ENCODE results near the gene JAG2. TPM values are rescaled to one million over a fixed set of nuclear protein-coding genes. Genes with fewer than 3 reads are reported as not detected.
A peak's percentile ranks its signal among the peaks of the same experiment; 100 is the strongest.

The JAG2 gene
- total RNA-seq, 4 donors from 2014 or later = 20.7 to 29.4 (median 23.3) TPM

GRCh38 chr14:105184461-105184860 lies 15.9 kb upstream of the JAG2 start:
- no peak for DNase-seq
- Histone ChIP-seq H3K4me3 (no peak overlapping the region), H3K36me3 (no peaks in the 10 kb centered on the region), H3K27ac (no peak overlapping the region), H3K27me3 (peaks cover 0 to 64% (median 0%) of the 10 kb centered on the region in 4 donors), H3K9me3 (peaks cover 0 to 10% (median 5%) of the 10 kb centered on the region in 3 donors), H3K4me1 (peaks cover 24 to 34% (median 26%) of the 10 kb centered on the region in 3 donors)
- TF ChIP-seq POLR2A (IDR thresholded peaks at IDR 0.05) = no peak
- no peak for TF ChIP-seq CTCF (IDR thresholded peaks at IDR 0.05)
- WGBS, 2 donors = 76 to 83% methylated on average over 3 to 7 of the region's 9 CpGs
- intact Hi-C loops (cut with DNase I) = no loop called here

GRCh38 chr14:105182296-105183020 lies 13.9 kb upstream of the JAG2 start:
- no peak for DNase-seq
- H3K4me1 ChIP-seq = peaks cover 24 to 40% (median 26%) of the 10 kb centered on the region in 3 donors
- peak overlapping the region in 2 of 4 donors; percentile 19 to 86 for H3K27ac ChIP-seq
- no peaks in the 10 kb centered on the region for H3K36me3 ChIP-seq
- no peak for TF ChIP-seq POLR2A (IDR thresholded peaks at IDR 0.05)
- no peak for TF ChIP-seq CTCF (IDR thresholded peaks at IDR 0.05)
- H3K4me3 ChIP-seq = no peak overlapping the region
- intact Hi-C loops (cut with DNase I) = no loop called here
- peaks cover 0 to 53% (median 0%) of the 10 kb centered on the region in 4 donors for H3K27me3 ChIP-seq
- H3K9me3 ChIP-seq = no peaks in the 10 kb centered on the region
- 63% methylated on average over 16 of the region's 25 CpGs; no CpG with 5 or more reads in 1 of the 2 donors for WGBS, 2 donors

- H3K9me3 ChIP-seq = no peaks in the 10 kb centered on the region
- TF ChIP-seq POLR2A (IDR thresholded peaks at IDR 0.05) (no peak), CTCF (IDR thresholded peaks at IDR 0.05) (no peak)
- peaks cover 0 to 55% (median 0%) of the 10 kb centered on the region in 4 donors for H3K27me3 ChIP-seq
- peak overlapping the region; percentile 3 to 86 (median 50) for H3K27ac ChIP-seq
- intact Hi-C loops (cut with DNase I) = no loop called here
- 37 to 49% methylated on average over 6 to 11 of the region's 21 CpGs for WGBS, 2 donors
- H3K4me1 ChIP-seq = peaks cover 24 to 43% (median 26%) of the 10 kb centered on the region in 3 donors
- no peak for DNase-seq
- H3K4me3 ChIP-seq = peak overlapping the region; percentile 41 to 82 (median 58)
- H3K36me3 ChIP-seq = no peaks in the 10 kb centered on the region
Observed at GRCh38 chr14:105181549-105182295, 13.1 kb upstream of the JAG2 start.

GRCh38 chr14:105180592-105181548 lies 12.3 kb upstream of the JAG2 start, which contains the start of gene NUDT14:
Gene NUDT14 (minus strand): TSS chr14:105181312. CDS start chr14:105181209, 103 bp downstream.
- peak within 1 kb of the TSS; percentile 41 to 82 (median 58) for H3K4me3 ChIP-seq
- intact Hi-C loops (cut with DNase I) = no loop called here

More at GRCh38 chr14:105180592-105181548, 12.3 kb upstream of the JAG2 start, which contains the start of gene NUDT14:
- Histone ChIP-seq H3K36me3 (no peaks in the 10 kb centered on the region), H3K27ac (peak within 1 kb of the TSS; percentile 58 to 86 (median 81)), H3K4me1 (peaks cover 26 to 51% (median 29%) of the 10 kb centered on the region in 3 donors), H3K27me3 (peaks cover 0 to 60% (median 0%) of the 10 kb centered on the region in 4 donors), H3K9me3 (no peaks in the 10 kb centered on the region)
- peak; percentile 15 for DNase-seq
- TF ChIP-seq CTCF (IDR thresholded peaks at IDR 0.05) = no peak
- TF ChIP-seq POLR2A (IDR thresholded peaks at IDR 0.05) = peak in 1 of 4 donors; percentile 18
- WGBS, 2 donors = no CpG with 5 or more reads among the region's 106 CpGs

Measured in esophagus squamous epithelium (tissue), 5 donors.